HepG2 (cell line): ENCODE data around the gene DMXL1. TPM values are rescaled to one million over a fixed set of nuclear protein-coding genes. Genes with fewer than 3 reads are reported as not detected.

Source experiments
- BCL6 ChIP-seq: IDR thresholded peaks from 2 replicates; pipeline ENCODE4 v1.6.1; 2016; ENCODE audit warnings: missing genetic modification reagents, missing compliant biosample characterization
- CEBPB ChIP-seq: IDR thresholded peaks from 2 replicates; pipeline ENCODE4 v1.6.1; 2011; ENCODE audit warnings: low read depth, low read length, improper control_type of control experiment, borderline replicate concordance
- CEBPG ChIP-seq: IDR thresholded peaks from 2 replicates; pipeline ENCODE4 v1.6.1; 2016
- CSRNP1 ChIP-seq: sonication (generic); formaldehyde crosslinking; IDR thresholded peaks from 2 replicates; pipeline ENCODE4 v1.8.1; 2023; ENCODE audit warnings: mild to moderate bottlenecking, missing genetic modification reagents
- FOXC1 ChIP-seq: sonication (generic); formaldehyde crosslinking; IDR thresholded peaks from 2 replicates; pipeline ENCODE4 v1.8.0; 2022; ENCODE audit warnings: mild to moderate bottlenecking, missing genetic modification reagents, borderline replicate concordance
- HDAC2 ChIP-seq: sonication (generic); formaldehyde crosslinking; IDR thresholded peaks from 2 replicates; pipeline ENCODE4 v1.4.0; 2020; ENCODE audit warnings: missing genetic modification reagents
- MAFK ChIP-seq, 2 experiments: IDR thresholded peaks in 1 of 2; conservative IDR thresholded peaks in 1 of 2; 2 replicates each; pipeline ENCODE4 v1.6.1; 2011; ENCODE audit warnings: improper control_type of control experiment in 2 of 2, low read length in 2 of 2
- MIER2 ChIP-seq: IDR thresholded peaks from 2 replicates; pipeline ENCODE4 v1.6.1; 2016; ENCODE audit warnings: missing biosample characterization, missing genetic modification reagents
- NCOR1 ChIP-seq: fragments of 200-600 bp; sonication (generic); IDR thresholded peaks from 2 replicates; pipeline ENCODE4 v1.7.0; 2017; ENCODE audit warnings: antibody characterized with exemption, low read length, borderline replicate concordance
- POLR2A ChIP-seq, 2 experiments: IDR thresholded peaks; 2 replicates each; pipeline ENCODE4 v1.6.1; 2011; ENCODE audit warnings: low read depth in 2 of 2, low read length in 2 of 2, mild to moderate bottlenecking in 1 of 2, moderate library complexity in 1 of 2; ENCODE audit not compliant: insufficient read depth in 1 of 2
- RFXAP ChIP-seq: sonication (generic); formaldehyde crosslinking; IDR thresholded peaks from 2 replicates; pipeline ENCODE4 v1.4.0; 2020; ENCODE audit warnings: missing genetic modification reagents, borderline replicate concordance
- RNF2 ChIP-seq: fragments of 450-650 bp; conservative IDR thresholded peaks from 2 replicates; pipeline ENCODE4 v1.6.1; 2016; ENCODE audit warnings: low read depth
- SAP130 ChIP-seq: IDR thresholded peaks from 2 replicates; pipeline ENCODE4 v1.6.1; 2016; ENCODE audit warnings: low read depth
- YEATS4 ChIP-seq: sonication (generic); formaldehyde crosslinking; IDR thresholded peaks from 2 replicates; pipeline ENCODE4 v1.4.0; 2020; ENCODE audit warnings: missing genetic modification reagents, borderline replicate concordance
- YY1 ChIP-seq: IDR thresholded peaks from 2 replicates; pipeline ENCODE4 v1.6.1; 2011; ENCODE audit warnings: low read length, low read depth, moderate library complexity, mild to moderate bottlenecking; ENCODE audit not compliant: insufficient read depth, insufficient replicate concordance
- ZIK1 ChIP-seq: sonication (generic); formaldehyde crosslinking; IDR thresholded peaks from 2 replicates; pipeline ENCODE4 v1.5.0; 2020; ENCODE audit warnings: mild to moderate bottlenecking, low read depth, missing genetic modification reagents, borderline replicate concordance
- ZMYM2 ChIP-seq: sonication (generic); formaldehyde crosslinking; IDR thresholded peaks from 2 replicates; pipeline ENCODE4 v1.8.0; 2022; ENCODE audit warnings: mild to moderate bottlenecking, missing genetic modification reagents
- ZNF10 ChIP-seq: sonication (generic); formaldehyde crosslinking; IDR thresholded peaks from 2 replicates; pipeline ENCODE4 v1.4.0; 2020; ENCODE audit warnings: mild to moderate bottlenecking, low read depth, missing genetic modification reagents, borderline replicate concordance
- ZNF737 ChIP-seq: sonication (generic); formaldehyde crosslinking; IDR thresholded peaks from 2 replicates; pipeline ENCODE4 v1.5.0; 2020; ENCODE audit warnings: missing genetic modification reagents, mild to moderate bottlenecking, borderline replicate concordance
- polyA plus RNA-seq, 8 experiments: library from polyadenylated mRNA; depleted of rRNA in 3 of 8; stranded (reverse) in 7 of 8; unstranded in 1 of 8; fragments of >200 nt; fragmentation: Illumina TruSeq in 4 of 8; extraction: Trizol in 4 of 8; gene quantifications; 2 replicates each; pipeline versions ENCODE4 v1.2.1 to v1.2.3, GENCODE V29; 2011 to 2016; ENCODE audit warnings: low read depth in 4 of 8, missing spikeins in 1 of 8, mixed read lengths in 1 of 8; ENCODE audit not compliant: insufficient read depth in 1 of 8
- total RNA-seq, 5 experiments: library from RNA; depleted of rRNA; stranded (reverse); fragments of >200 nt; fragmentation: Illumina TruSeq; extraction: Trizol; gene quantifications; 2 replicates each; pipeline ENCODE4 v1.2.3, GENCODE V29; 2016; ENCODE audit warnings: low read depth in 1 of 5
- TF ChIP-seq, protein P1 (sequence below): sonication (generic); formaldehyde crosslinking; IDR thresholded peaks from 2 replicates; pipeline ENCODE4 v1.4.0; 2020; ENCODE audit warnings: missing genetic modification reagents
- TF ChIP-seq, protein P2 (sequence below): sonication (generic); formaldehyde crosslinking; IDR thresholded peaks from 2 replicates; pipeline ENCODE4 v1.4.0; 2020; ENCODE audit warnings: missing genetic modification reagents
- TF ChIP-seq, protein P3 (sequence below): sonication (generic); formaldehyde crosslinking; IDR thresholded peaks from 2 replicates; pipeline ENCODE4 v1.4.0; 2020; ENCODE audit warnings: missing genetic modification reagents

Gene DMXL1
- total and polyA plus RNA-seq, 2 of the 13 experiments (the other 11 are each of a cell fraction or from before 2014, with no cell fraction given), result 6.9 to 18.6 TPM

GRCh38 chr5:119070578-119070827, 384 bp upstream of the DMXL1 start (continued):
- TF ChIP-seq, protein P1, sequence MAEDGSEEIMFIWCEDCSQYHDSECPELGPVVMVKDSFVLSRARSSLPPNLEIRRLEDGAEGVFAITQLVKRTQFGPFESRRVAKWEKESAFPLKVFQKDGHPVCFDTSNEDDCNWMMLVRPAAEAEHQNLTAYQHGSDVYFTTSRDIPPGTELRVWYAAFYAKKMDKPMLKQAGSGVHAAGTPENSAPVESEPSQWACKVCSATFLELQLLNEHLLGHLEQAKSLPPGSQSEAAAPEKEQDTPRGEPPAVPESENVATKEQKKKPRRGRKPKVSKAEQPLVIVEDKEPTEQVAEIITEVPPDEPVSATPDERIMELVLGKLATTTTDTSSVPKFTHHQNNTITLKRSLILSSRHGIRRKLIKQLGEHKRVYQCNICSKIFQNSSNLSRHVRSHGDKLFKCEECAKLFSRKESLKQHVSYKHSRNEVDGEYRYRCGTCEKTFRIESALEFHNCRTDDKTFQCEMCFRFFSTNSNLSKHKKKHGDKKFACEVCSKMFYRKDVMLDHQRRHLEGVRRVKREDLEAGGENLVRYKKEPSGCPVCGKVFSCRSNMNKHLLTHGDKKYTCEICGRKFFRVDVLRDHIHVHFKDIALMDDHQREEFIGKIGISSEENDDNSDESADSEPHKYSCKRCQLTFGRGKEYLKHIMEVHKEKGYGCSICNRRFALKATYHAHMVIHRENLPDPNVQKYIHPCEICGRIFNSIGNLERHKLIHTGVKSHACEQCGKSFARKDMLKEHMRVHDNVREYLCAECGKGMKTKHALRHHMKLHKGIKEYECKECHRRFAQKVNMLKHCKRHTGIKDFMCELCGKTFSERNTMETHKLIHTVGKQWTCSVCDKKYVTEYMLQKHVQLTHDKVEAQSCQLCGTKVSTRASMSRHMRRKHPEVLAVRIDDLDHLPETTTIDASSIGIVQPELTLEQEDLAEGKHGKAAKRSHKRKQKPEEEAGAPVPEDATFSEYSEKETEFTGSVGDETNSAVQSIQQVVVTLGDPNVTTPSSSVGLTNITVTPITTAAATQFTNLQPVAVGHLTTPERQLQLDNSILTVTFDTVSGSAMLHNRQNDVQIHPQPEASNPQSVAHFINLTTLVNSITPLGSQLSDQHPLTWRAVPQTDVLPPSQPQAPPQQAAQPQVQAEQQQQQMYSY (CRISPR knock-in tag), result peak; percentile 13; the same call in 1 of the 2 replicates
- 0 out of 4 replicates have a peak, but pooled peaks of 1 of the 2 experiments have one; percentile 1 for TF ChIP-seq MAFK (conservative IDR thresholded peaks at IDR 0.05 in 1 of 2, IDR thresholded peaks at IDR 0.05 in 1 of 2; ENCODE audit: low read length in 2 of 2)
- TF ChIP-seq RFXAP (CRISPR knock-in tag), result peak; percentile 86; the same call in 1 of the 2 replicates
- peak; percentile 63; the same call in 1 of the 2 replicates for TF ChIP-seq SAP130
- peak; percentile 57 to 65; a peak in 1 of 4 replicates for TF ChIP-seq POLR2A (IDR thresholded peaks at IDR 0.05; ENCODE audit: insufficient read depth in 1 of 2, low read depth in 2 of 2, low read length in 2 of 2)
- no peak for TF ChIP-seq ZNF10 (CRISPR knock-in tag)
- TF ChIP-seq FOXC1 (CRISPR knock-in tag), result no peak
- TF ChIP-seq BCL6 (CRISPR knock-in tag), result peak; percentile 30; the same call in 1 of the 2 replicates
- TF ChIP-seq, protein P2, sequence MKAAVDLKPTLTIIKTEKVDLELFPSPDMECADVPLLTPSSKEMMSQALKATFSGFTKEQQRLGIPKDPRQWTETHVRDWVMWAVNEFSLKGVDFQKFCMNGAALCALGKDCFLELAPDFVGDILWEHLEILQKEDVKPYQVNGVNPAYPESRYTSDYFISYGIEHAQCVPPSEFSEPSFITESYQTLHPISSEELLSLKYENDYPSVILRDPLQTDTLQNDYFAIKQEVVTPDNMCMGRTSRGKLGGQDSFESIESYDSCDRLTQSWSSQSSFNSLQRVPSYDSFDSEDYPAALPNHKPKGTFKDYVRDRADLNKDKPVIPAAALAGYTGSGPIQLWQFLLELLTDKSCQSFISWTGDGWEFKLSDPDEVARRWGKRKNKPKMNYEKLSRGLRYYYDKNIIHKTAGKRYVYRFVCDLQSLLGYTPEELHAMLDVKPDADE (CRISPR knock-in tag), result no peak
- TF ChIP-seq YEATS4 (CRISPR knock-in tag), result peak; percentile 79; the same call in 1 of the 2 replicates
- 0 out of 2 replicates have a peak, but pooled peaks have one; percentile 3 for TF ChIP-seq CEBPB
- TF ChIP-seq YY1, result peak; percentile 60
- no peak for TF ChIP-seq ZIK1 (CRISPR knock-in tag)
- TF ChIP-seq ZNF737 (CRISPR knock-in tag), result no peak
- TF ChIP-seq, protein P3, sequence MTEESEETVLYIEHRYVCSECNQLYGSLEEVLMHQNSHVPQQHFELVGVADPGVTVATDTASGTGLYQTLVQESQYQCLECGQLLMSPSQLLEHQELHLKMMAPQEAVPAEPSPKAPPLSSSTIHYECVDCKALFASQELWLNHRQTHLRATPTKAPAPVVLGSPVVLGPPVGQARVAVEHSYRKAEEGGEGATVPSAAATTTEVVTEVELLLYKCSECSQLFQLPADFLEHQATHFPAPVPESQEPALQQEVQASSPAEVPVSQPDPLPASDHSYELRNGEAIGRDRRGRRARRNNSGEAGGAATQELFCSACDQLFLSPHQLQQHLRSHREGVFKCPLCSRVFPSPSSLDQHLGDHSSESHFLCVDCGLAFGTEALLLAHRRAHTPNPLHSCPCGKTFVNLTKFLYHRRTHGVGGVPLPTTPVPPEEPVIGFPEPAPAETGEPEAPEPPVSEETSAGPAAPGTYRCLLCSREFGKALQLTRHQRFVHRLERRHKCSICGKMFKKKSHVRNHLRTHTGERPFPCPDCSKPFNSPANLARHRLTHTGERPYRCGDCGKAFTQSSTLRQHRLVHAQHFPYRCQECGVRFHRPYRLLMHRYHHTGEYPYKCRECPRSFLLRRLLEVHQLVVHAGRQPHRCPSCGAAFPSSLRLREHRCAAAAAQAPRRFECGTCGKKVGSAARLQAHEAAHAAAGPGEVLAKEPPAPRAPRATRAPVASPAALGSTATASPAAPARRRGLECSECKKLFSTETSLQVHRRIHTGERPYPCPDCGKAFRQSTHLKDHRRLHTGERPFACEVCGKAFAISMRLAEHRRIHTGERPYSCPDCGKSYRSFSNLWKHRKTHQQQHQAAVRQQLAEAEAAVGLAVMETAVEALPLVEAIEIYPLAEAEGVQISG (CRISPR knock-in tag), result 0 out of 2 replicates have a peak, but pooled peaks have one; percentile 12
- peak; percentile 46; the same call in 1 of the 2 replicates for TF ChIP-seq CEBPG (CRISPR knock-in tag)
- 0 out of 2 replicates have a peak, but pooled peaks have one; percentile 18 for TF ChIP-seq MIER2 (CRISPR knock-in tag)
- TF ChIP-seq CSRNP1 (CRISPR knock-in tag), result 0 out of 2 replicates have a peak, but pooled peaks have one; percentile 1
- TF ChIP-seq ZMYM2 (CRISPR knock-in tag), result no peak
- peak; percentile 10; the same call in 1 of the 2 replicates for TF ChIP-seq NCOR1
- peak; percentile 25; the same call in 1 of the 2 replicates for TF ChIP-seq RNF2
- peak; percentile 27; the same call in 1 of the 2 replicates for TF ChIP-seq HDAC2
